PC-3 (cell line): Measurements from ENCODE around the gene SH3BGRL3. TPM values are rescaled to one million over a fixed set of nuclear protein-coding genes. Genes with fewer than 3 reads are reported as not detected.

Experiments
- ATAC-seq: fragments of 200-7000 bp; cut with Tn5 transposase; 2 replicates; pipeline ENCODE4 v1.9.1; 2020; ENCODE audit warnings: mild to moderate bottlenecking, moderate library complexity
- BruUV-seq: library from RNA; stranded (reverse); fragments of 400-500 nt; replicated peaks from 2 replicates; lab custom pipeline; 2021; lab: Mats Ljungman, UMichigan
- CTCF ChIA-PET: fragments of 300-600 bp; sonication (Branson Sonifier 250); formaldehyde crosslinking; loops from one replicate; lab custom pipeline; 2022; ENCODE audit warnings: antibody characterized with exemption; lab: Charles Lee
- POLR2A ChIA-PET: fragments of 300-600 bp; sonication (Branson Sonifier 250); formaldehyde crosslinking; loops from one replicate; lab custom pipeline; 2022; ENCODE audit warnings: antibody characterized with exemption; ENCODE audit not compliant: unreplicated experiment; lab: Charles Lee
- DNase-seq: peaks from one replicate; pipeline ENCODE4 v3.0.0-alpha.2; 2015
- H2AFZ ChIP-seq: fragments of 300-600 bp; sonication (generic); 2 replicates; pipeline ENCODE4 v1.6.0; 2016; ENCODE audit warnings: antibody characterized with exemption, low read length
- H3F3A ChIP-seq: fragments of 300-600 bp; sonication (generic); one replicate; pipeline ENCODE4 v1.6.0; 2017; ENCODE audit warnings: antibody characterized with exemption, low read length, control low read depth, mild to moderate bottlenecking; ENCODE audit not compliant: unreplicated experiment
- H3K27ac ChIP-seq: fragments of 300-600 bp; sonication (generic); 2 replicates; pipeline ENCODE4 v1.5.1; 2016; ENCODE audit warnings: mild to moderate bottlenecking, low read length
- H3K27me3 ChIP-seq: fragments of 300-600 bp; sonication (generic); 2 replicates; pipeline ENCODE4 v1.6.1; 2016; ENCODE audit warnings: low read length, mixed read lengths
- H3K36me3 ChIP-seq: fragments of 300-600 bp; sonication (generic); 2 replicates; pipeline ENCODE4 v1.6.1; 2016; ENCODE audit warnings: low read depth, mixed run types, low read length, mixed read lengths
- H3K4me1 ChIP-seq: fragments of 300-600 bp; sonication (generic); 2 replicates; pipeline ENCODE4 v1.5.1; 2016; ENCODE audit warnings: low read length; ENCODE audit not compliant: insufficient read depth
- H3K4me2 ChIP-seq: fragments of 300-600 bp; sonication (generic); 2 replicates; pipeline ENCODE4 v1.6.0; 2016; ENCODE audit warnings: low read length
- H3K4me3 ChIP-seq: fragments of 300-600 bp; sonication (generic); 2 replicates; pipeline ENCODE4 v1.5.1; 2016; ENCODE audit warnings: mild to moderate bottlenecking, low read length, mixed read lengths
- H3K79me2 ChIP-seq: fragments of 300-600 bp; sonication (generic); 2 replicates; pipeline ENCODE4 v1.6.1; 2017; ENCODE audit warnings: low read length, mixed read lengths
- H3K9ac ChIP-seq: fragments of 300-600 bp; sonication (generic); 2 replicates; pipeline ENCODE4 v1.6.0; 2016; ENCODE audit warnings: mild to moderate bottlenecking, low read length
- H3K9me2 ChIP-seq: fragments of 300-600 bp; sonication (generic); replicated peaks from 2 replicates; pipeline ENCODE4 v1.6.1; 2016; ENCODE audit warnings: mixed run types, low read length, mixed read lengths
- H3K9me3 ChIP-seq: fragments of 300-600 bp; sonication (generic); 2 replicates; pipeline ENCODE4 v1.6.1; 2016; ENCODE audit warnings: low read length, mixed read lengths
- H4K20me1 ChIP-seq: fragments of 300-600 bp; sonication (generic); 2 replicates; pipeline ENCODE4 v1.6.1; 2016; ENCODE audit warnings: low read length, mixed read lengths
- CTCF ChIP-seq: fragments of 300-600 bp; sonication (generic); conservative IDR thresholded peaks from 2 replicates; pipeline ENCODE4 v1.5.1; 2017; ENCODE audit warnings: antibody characterized with exemption, low read depth, mild to moderate bottlenecking, low read length
- EZH2 ChIP-seq: fragments of 300-600 bp; sonication (generic); IDR thresholded peaks from one replicate; pipeline ENCODE4 v1.6.1; 2017; ENCODE audit warnings: antibody characterized with exemption, mild to moderate bottlenecking, low read length; ENCODE audit not compliant: unreplicated experiment
- EZH2phosphoT487 ChIP-seq: fragments of 300-600 bp; sonication (generic); IDR thresholded peaks from 2 replicates; pipeline ENCODE4 v1.6.1; 2018; ENCODE audit warnings: mild to moderate bottlenecking, antibody characterized with exemption, low read length, borderline replicate concordance
- intact Hi-C: fragments of 100-400 bp; cut with micrococcal nuclease; formaldehyde crosslinking; loops from 2 replicates; pipeline ENCODE4 v1.9.0; 2023
- total RNA-seq: library from RNA; depleted of rRNA; stranded (reverse); fragments of >200 nt; gene quantifications from 2 replicates; pipeline ENCODE4 v1.2.3, GENCODE V29; 2014; rRNA removed

SH3BGRL3 gene
- total RNA-seq, 1 experiment from 2014 or later, result 181 TPM

GRCh38 chr1:26330276-26330675, 50.4 kb downstream of the SH3BGRL3 start:
- no peaks in the 10 kb centered on the region for H3K9me3 ChIP-seq
- no peak for DNase-seq
- H3K9me2 ChIP-seq, result no peaks in the 10 kb centered on the region
- POLR2A ChIA-PET, result no interaction called here
- no peaks in the 10 kb centered on the region for H3K27me3 ChIP-seq
- H4K20me1 ChIP-seq, result no peaks in the 10 kb centered on the region
- H3F3A ChIP-seq, result no peaks in the 10 kb centered on the region
- no peak overlapping the region for H3K27ac ChIP-seq
- BruUV-seq, result no TSS peak
- no peak overlapping the region for H3K9ac ChIP-seq
- no peak overlapping the region for H2AFZ ChIP-seq
- intact Hi-C loops, result no loop called here
- H3K4me3 ChIP-seq, result no peak overlapping the region
- H3K79me2 ChIP-seq, result no peaks in the 10 kb centered on the region
- no peaks in the 10 kb centered on the region for H3K4me1 ChIP-seq
- CTCF ChIA-PET, result no interaction called here
- TF ChIP-seq EZH2phosphoT487 (no peak), CTCF (no peak), EZH2 (no peak)
- H3K4me2 ChIP-seq, result no peak overlapping the region
- no peak for ATAC-seq
- H3K36me3 ChIP-seq, result peaks cover 3% of the 10 kb centered on the region; the same call in 1 of the 2 replicates

Other genes starting within 250 kb of the SH3BGRL3 start
- gene SLC30A2, start 234.0 kb upstream of the SH3BGRL3 start, total RNA-seq, result 0.07 TPM in 1 of 2 replicates, not detected in the other
- not detected in 2 replicates for gene TRIM63, start 212.5 kb upstream of the SH3BGRL3 start, total RNA-seq
- gene PDIK1L, start 168.3 kb upstream of the SH3BGRL3 start, total RNA-seq, result 4.1 and 5.2 TPM in 2 replicates
- not detected in 2 replicates for gene FAM110D, start 121.0 kb upstream of the SH3BGRL3 start, total RNA-seq
- not detected in 2 replicates for gene C1orf232, start 111.1 kb upstream of the SH3BGRL3 start, total RNA-seq
- gene ZNF593, start 110.2 kb upstream of the SH3BGRL3 start, total RNA-seq, result 155 and 165 TPM in 2 replicates
- not detected in 2 replicates for gene ZNF593OS, start 108.3 kb upstream of the SH3BGRL3 start, total RNA-seq
- gene CNKSR1, start 102.6 kb upstream of the SH3BGRL3 start, total RNA-seq, result 32.1 and 34.5 TPM in 2 replicates
- not detected in 2 replicates for gene CATSPER4, start 89.5 kb upstream of the SH3BGRL3 start, total RNA-seq
- 30.6 and 30.8 TPM in 2 replicates for gene CEP85, start 45.9 kb upstream of the SH3BGRL3 start, total RNA-seq
- 19.4 and 24.6 TPM in 2 replicates for gene UBXN11, start 26.6 kb downstream of the SH3BGRL3 start, total RNA-seq
- not detected in 2 replicates for gene CD52, start 37.9 kb downstream of the SH3BGRL3 start, total RNA-seq
- gene CRYBG2, start 74.0 kb downstream of the SH3BGRL3 start, total RNA-seq, result 15.3 and 16.1 TPM in 2 replicates
- not detected in 2 replicates for gene ZNF683, start 92.7 kb downstream of the SH3BGRL3 start, total RNA-seq
- gene LIN28A, start 130.7 kb downstream of the SH3BGRL3 start, total RNA-seq, result not detected in 2 replicates
- 49.6 and 52.8 TPM in 2 replicates for gene DHDDS, start 152.2 kb downstream of the SH3BGRL3 start, total RNA-seq
- gene HMGN2, start 192.4 kb downstream of the SH3BGRL3 start, total RNA-seq, result 822 and 888 TPM in 2 replicates
- 98.2 and 111 TPM in 2 replicates for gene RPS6KA1, start 249.7 kb downstream of the SH3BGRL3 start, total RNA-seq